Medulla oblongata (tissue), 1 donor: ENCODE measurements around the gene PDIA5.

ENCODE experiments used
- DNase-seq: peaks from one replicate; pipeline ENCODE4 v3.0.0-alpha.2; 2015; ENCODE audit errors: extremely low spot score

The PDIA5 gene

DNA sequence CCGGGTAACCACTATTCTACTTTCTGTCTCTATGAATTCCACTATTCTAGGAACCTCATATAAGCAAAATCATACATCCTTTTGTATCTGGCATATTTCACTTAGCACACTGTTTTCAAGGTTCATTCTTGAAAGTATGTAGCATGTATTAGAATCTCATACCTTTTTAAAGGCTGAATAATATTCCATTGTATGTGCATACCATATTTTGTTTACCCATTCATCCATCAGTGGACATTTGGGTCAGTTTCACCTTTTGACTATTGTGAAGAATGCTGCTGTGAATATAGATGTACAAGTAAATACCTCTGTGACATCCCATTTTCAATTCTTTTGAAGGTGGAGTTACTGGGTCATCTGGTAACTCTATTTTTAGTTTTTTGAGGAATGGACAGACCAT lies 98.3 kb downstream of the PDIA5 start:
- DNase-seq: no peak

- DNase-seq: no peak
Observed at GRCh38 chr3:123167686-123168085, 100.9 kb downstream of the PDIA5 start.

DNA sequence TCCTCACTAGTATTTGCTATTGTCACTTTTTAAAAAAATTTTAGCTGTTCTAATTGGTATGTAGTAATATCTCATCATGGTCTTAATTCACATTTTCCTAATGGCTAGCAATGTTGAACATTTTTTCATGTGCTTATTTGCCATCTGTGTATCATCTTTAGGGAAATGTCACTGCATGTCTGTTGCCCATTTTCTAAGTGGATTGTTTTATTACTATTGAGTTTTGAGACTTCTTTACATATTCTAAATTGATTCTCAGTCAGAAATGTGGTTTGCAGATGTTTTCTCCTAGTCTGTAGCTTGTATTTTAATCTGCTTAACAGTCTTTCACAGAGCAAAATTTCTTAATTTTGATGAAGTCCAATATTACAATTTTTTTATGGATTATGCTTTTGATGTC lies 101.3 kb downstream of the PDIA5 start:
- DNase-seq: no peak

- no peak for DNase-seq
Observed at GRCh38 chr3:123168605-123169004, 101.8 kb downstream of the PDIA5 start.

DNA sequence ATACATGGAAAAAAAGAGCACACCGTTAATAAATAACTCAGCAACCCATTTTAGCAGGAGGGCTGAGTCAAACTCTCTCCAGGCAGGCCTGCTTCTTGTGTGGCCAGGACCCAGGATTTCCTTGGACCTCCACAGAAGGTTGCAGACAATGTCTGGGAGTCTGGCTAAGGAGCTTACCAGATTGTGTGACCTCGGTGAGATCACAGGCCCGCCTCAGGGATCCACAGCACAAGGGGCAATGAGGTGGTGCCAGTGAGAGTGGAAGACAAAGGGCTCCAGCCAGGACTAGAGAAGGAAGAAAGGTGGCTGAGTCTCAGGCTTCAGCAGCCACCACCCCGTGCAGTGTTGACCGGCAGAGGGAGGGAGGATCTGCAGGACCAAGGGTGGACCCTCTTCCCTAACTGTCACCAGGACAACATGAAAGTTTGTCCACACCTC lies 102.7 kb downstream of the PDIA5 start:
- no peak for DNase-seq

DNA sequence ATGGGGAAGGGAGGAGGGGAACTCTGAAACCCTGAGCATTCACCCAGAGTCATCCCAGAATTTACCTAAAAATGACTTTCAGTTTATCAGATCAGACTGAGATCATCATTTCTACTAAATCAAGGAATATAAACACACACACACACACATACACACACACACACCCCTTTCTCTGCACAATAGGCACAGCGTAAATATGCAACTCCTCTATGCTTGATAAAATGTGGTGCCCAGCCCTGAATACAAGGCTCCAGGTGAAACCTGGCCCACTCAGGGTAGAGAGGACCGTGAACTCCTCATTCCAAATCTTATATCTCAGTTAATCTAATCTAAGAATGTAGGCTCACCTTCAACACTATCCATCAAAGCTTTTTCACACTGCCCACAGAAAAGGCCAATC lies 103.1 kb downstream of the PDIA5 start:
- no peak for DNase-seq

- no peak for DNase-seq
Observed at GRCh38 chr3:123180791-123181190, 114.0 kb downstream of the PDIA5 start.

- DNase-seq: no peak
Observed at GRCh38 chr3:123186695-123187094, 119.9 kb downstream of the PDIA5 start.

DNA sequence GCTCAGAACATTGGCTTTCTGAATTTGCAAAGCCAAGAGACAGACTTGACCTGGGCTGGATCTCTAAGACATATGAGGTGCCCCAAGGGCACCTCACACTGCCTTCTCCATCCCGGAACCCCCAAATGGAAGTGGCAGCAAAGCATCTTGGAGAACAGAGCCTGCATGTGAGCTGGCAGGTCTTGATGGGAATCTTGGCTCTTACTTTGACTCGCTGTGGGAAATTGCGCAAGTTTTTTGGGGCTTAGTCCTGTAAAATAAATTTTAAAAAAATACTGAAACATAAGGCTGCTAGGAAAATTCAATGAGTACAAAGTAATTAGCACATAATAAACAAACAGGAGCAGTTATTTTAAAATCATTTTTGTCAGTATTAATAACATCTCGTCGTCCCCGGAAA lies 121.2 kb downstream of the PDIA5 start:
- DNase-seq: no peak

- DNase-seq: no peak
Observed at GRCh38 chr3:123193448-123194101, 126.8 kb downstream of the PDIA5 start.

DNA sequence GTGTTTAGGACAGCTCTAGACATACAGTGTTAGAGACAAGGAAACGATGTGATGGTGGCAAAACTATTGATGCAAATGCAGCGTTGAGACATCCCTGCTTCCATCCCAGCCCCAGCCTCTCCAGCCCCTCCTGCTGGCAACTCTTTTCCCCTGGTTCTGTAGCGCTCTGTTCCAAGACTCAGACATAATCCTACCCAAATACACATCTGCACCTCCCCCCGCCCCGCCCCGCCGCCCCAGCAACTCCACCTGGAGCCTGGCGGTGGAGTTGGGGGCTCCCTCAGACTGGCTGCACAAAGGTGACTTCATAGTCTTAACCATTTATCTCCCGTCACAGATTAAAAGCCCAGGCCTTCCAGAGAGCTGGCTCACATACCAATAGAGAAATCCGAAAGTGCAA lies 127.7 kb downstream of the PDIA5 start:
- DNase-seq: peak; percentile 17

DNA sequence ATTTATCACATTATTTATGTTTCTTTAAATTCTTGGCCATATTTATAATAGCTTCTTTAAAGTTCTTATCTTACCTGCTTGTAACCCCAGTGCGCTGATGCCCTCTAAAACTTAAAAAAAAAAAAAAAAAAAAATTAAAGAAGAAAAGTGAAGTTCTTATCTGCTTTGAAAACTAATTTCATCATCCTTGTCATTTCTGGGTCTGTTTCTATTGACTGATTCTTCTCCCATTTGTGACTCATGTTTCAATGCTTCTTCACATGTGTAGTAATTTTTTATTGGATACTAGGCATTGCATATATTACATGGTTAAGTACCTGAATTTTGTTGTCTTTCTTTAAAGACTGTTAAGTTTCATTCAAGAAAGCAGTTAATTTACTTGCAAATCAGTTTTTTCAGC lies 131.5 kb downstream of the PDIA5 start:
- no peak for DNase-seq

- DNase-seq: peak; percentile 28
Observed at GRCh38 chr3:123201223-123201556, 134.4 kb downstream of the PDIA5 start.

DNA sequence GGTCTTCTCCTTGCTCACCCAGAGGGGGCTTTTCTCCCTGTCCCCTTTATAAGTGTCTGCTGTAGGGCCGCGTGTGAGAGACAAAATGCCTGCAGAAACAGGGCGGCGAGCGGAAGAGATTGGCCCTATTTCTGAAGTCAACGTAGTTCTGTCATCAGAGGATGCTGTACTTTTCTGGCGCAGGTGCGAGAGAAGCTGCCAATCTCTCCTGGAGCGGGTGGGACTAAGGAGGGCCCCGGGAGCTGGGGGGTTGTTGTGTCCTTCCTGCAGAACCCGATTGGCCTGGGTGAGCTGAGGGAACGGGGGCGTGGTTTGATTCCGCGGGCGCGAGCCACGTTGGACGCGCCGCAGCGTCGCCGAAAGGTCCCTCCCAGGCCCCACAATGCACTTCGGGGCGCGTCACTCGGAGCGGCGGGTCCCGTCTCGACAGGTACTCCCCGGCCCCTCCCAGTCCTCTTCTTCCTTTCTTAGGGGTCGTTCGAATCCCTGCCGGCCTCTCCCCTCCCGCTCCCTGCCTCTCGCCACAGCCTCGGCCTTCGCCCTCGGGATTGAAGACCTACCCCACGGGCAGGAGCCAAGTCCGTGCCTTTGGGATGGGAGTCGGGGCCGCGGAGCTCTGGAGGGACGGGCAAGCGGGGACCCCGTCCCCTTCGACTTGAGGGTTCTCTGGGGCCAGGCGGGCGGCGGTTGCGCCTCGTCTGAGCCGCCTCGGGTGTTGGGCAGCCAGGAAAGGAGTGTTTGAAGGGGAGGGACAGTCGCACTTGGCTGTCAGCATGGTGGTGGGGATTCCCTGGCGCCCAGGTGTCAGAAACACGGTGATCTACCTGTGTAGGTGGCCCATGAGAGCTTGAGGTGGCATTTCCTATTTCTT lies 135.0 kb downstream of the PDIA5 start, which contains the start of gene SEC22A:
Gene SEC22A (plus strand): TSS at position 387 of the 871 bp plus-strand sequence. CDS start 7,275 bp downstream, outside the sequence.
- peak; percentile 91 for DNase-seq

GRCh38 chr3:123202451-123202850 lies 135.6 kb downstream of the PDIA5 start:
- DNase-seq: peak; percentile 11
